GM10266 (cell line): ENCODE results near the gene DMD.
"Not testable (repeated sequence)": the region's sequence is repeated elsewhere in the genome, so short reads cannot be mapped to it uniquely, and the experiment has no call there.

Source experiments
- DNase-seq: peaks from one replicate; pipeline ENCODE4 v3.0.0; 2012; ENCODE audit errors: extremely low spot score
- TF ChIP-seq, protein P1 (sequence below): IDR thresholded peaks from 2 replicates; pipeline ENCODE4 v1.5.1; 2012; ENCODE audit warnings: mild to moderate bottlenecking, low read depth; ENCODE audit not compliant: control insufficient read depth, insufficient read depth; ENCODE audit errors: missing control alignments

Gene DMD

DNA sequence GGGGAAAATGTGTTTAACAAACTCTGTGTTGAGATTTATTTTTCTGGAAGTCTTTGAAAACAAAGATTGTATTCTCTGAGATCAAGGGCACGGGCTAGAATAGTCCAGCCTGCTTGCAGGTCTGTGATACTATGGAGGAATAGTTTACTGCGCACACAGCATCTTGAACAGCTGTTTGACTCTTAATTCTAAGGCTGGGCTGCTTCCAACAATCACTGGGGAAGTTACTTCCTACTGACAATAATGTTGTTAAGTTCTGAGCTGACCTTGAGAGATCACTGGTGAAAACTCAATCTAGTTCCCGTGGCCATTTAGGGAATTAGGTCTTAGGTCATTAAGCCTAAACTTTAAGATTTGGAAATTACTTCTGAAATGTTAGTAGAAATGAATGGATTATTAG lies 1723.4 kb downstream of the DMD start:
- TF ChIP-seq, protein P1, sequence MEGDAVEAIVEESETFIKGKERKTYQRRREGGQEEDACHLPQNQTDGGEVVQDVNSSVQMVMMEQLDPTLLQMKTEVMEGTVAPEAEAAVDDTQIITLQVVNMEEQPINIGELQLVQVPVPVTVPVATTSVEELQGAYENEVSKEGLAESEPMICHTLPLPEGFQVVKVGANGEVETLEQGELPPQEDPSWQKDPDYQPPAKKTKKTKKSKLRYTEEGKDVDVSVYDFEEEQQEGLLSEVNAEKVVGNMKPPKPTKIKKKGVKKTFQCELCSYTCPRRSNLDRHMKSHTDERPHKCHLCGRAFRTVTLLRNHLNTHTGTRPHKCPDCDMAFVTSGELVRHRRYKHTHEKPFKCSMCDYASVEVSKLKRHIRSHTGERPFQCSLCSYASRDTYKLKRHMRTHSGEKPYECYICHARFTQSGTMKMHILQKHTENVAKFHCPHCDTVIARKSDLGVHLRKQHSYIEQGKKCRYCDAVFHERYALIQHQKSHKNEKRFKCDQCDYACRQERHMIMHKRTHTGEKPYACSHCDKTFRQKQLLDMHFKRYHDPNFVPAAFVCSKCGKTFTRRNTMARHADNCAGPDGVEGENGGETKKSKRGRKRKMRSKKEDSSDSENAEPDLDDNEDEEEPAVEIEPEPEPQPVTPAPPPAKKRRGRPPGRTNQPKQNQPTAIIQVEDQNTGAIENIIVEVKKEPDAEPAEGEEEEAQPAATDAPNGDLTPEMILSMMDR: no peak
- no peak for DNase-seq

DNA sequence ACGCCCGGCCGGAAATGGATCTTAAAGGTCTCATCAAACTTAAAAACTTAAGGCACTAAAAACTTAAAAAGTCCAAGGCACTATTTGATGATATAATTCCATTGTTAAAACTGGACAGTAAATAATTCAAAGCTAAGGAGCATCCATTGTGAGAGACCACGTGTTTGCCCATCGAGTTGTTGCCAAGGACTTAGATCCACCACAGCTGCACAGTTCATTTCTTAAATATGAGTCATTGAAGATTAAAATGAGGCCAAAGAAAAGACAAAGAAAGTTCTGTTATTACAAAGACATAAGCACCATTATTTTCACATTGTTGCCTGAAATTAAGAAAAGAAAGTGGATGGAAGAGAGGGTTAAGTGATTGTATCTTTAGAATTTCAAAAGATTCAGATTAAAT lies 1728.0 kb downstream of the DMD start:
- TF ChIP-seq, protein P1: no peak
- DNase-seq: no peak

DNA sequence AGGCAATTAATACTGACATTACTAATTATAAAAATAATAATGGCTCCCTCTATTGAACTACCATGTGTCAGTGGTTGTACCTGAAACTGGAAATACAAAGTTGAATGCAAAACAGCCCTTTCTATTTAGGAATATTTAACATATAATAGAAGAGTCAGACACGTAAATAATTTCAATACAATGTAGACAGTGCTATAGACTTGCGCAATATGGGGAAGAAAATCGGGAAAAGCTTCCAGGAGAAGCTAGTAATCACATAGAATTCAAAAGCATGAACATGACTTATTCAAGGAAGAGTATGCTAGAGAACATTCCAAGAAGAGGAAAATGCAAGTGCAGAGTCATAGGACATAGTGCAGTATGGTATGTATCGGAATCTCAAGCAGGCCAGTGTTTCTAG lies 1730.7 kb downstream of the DMD start:
- no peak for DNase-seq
- TF ChIP-seq, protein P1: no peak

DNA sequence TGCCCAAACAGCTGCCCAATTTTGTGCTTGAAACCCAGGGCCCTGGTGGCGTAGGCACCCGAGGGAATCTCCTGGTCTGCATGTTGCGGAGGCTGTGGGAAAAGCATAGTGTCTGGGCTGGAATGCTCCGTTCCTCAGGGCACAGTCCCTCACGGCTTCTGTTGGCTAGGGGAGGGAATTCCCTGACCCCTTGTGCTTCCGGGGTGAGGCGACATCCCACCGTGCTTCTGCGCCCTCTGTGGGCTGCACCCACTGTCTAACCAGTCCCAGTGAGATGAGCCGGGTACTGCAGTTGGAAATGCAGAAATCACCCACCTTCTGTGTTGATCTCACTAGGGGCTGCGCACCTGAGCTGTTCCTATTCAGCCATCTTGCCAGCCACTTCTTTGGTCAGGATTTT lies 1740.1 kb downstream of the DMD start:
- DNase-seq: no peak
- TF ChIP-seq, protein P1: no peak

DNA sequence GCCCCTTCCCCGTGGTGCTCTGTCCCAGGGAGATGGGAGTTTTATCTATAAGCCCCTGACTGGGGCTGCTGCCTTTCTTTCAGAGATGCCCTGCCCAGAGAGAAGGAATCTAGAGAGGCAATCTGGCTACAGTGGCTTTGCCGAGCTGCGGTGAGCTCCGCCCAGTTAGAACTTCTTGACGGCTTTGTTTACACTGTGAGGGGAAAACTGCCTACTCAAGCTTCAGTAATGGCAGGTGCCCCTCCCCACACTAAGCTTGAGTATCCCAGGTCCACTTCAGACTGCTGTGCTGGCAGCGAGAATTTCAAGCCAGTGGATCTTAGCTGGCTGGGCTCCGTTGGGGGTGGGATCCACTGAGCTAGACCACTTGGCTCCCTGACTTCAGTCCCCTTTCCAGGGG lies 1740.6 kb downstream of the DMD start:
- DNase-seq: not testable (repeated sequence)

DNA sequence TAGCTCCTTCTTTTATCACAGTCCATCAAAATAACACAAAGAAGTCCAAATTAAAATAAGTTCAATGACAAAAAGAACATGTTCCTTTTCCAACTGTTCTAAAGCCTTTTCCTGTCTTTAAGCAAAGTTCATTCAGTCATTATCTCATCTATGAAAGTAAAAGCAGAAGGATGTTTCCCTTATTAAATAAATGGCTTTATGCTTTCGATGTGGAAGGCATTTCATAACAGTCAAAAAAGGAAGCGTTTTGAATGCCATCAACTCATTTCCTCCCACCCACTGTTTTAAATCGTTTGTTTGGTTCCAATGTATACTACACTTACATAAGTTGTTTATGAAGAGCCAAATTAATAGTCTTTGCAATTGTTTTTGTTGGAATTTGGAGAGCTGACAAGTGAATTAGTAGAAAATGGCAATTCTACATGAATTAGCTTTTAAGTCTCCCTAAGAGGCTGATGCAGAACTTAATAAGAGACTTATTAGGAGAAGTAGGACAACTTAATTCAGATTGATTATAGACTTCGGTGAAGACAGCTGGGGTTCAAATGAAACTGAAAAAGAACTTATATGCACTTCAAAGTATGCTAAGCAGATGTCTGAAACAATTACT lies 1746.9 kb downstream of the DMD start:
- no peak for DNase-seq
- TF ChIP-seq, protein P1: no peak

DNA sequence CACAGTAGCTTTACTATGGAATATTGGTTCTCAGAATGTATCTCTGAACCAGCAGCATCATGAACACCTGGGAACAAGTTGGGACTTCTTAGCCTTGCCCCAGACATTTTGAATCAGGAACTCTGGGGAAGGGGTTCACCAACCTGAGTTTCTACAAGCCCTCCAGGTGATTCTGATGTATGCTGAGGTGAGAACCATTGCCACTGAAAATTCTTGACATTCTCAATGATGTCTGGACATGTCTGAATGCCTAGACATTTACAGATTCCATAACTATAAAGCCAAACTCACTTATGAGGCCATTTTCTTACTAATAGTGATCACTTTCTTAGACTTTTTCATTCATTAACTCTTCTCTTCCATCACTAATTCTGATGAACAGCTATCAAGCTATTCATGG lies 1750.1 kb downstream of the DMD start:
- TF ChIP-seq, protein P1: no peak
- DNase-seq: no peak

DNA sequence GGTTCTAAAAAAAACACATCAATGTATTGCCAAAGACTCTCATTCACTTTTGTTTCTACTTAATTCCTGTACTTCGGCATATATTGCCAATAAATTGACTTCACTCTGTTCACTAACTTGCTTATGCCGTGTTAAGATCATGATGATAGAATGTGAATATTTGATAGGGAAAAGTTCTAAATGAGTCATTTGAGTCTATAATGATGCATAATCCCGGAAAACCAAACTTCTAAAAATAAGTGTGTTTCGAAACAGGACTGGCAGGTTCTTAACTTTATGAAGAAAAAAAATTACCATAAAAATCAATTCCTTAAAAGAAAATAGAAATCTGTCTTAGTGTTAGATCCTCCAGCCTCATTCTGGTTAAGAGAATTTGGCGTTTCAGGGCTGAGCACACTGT lies 1752.0 kb downstream of the DMD start:
- DNase-seq: no peak
- TF ChIP-seq, protein P1: no peak
